H1 (cell line): ENCODE results near the gene LSM6. TPM values are rescaled to one million over a fixed set of nuclear protein-coding genes. Genes with fewer than 3 reads are reported as not detected.

Source experiments
- CEBPB ChIP-seq: IDR thresholded peaks from 2 replicates; pipeline ENCODE4 v1.6.1; 2012; ENCODE audit warnings: low read depth, low read length
- CHD7 ChIP-seq: fragments of 300-600 bp; sonication (generic); IDR thresholded peaks from 2 replicates; pipeline ENCODE4 v1.7.1; 2012; ENCODE audit warnings: low read length, moderate library complexity, mild to moderate bottlenecking, inconsistent platforms; ENCODE audit not compliant: insufficient replicate concordance
- CREB1 ChIP-seq: IDR thresholded peaks from 2 replicates; pipeline ENCODE4 v1.6.1; 2012; ENCODE audit warnings: inconsistent platforms
- EP300 ChIP-seq, 2 experiments: IDR thresholded peaks; 1 replicate in 1 of 2; 2 replicates in 1 of 2; pipeline ENCODE4 v1.6.1; 2011 to 2012; ENCODE audit warnings: low read depth in 2 of 2, low read length in 2 of 2, mild to moderate bottlenecking in 2 of 2, borderline replicate concordance in 1 of 2, inconsistent platforms in 1 of 2, moderate library complexity in 1 of 2
- EZH2 ChIP-seq: fragments of 200-600 bp; sonication (generic); IDR thresholded peaks from 2 replicates; pipeline ENCODE4 v1.7.1; 2012; ENCODE audit warnings: low read depth, mild to moderate bottlenecking, moderate library complexity, low read length, inconsistent platforms; ENCODE audit not compliant: severe bottlenecking
- HDAC2 ChIP-seq, 2 experiments: fragments of 300-600 bp in 1 of 2; sonication (generic) in 1 of 2; IDR thresholded peaks; 2 replicates each; pipeline ENCODE4 v1.6.1; 2011 to 2012; ENCODE audit warnings: low read depth in 2 of 2, low read length in 2 of 2, mild to moderate bottlenecking in 2 of 2, moderate library complexity in 2 of 2, borderline replicate concordance in 1 of 2, inconsistent platforms in 1 of 2
- JUN ChIP-seq: IDR thresholded peaks from 2 replicates; pipeline ENCODE4 v1.6.1; 2011; ENCODE audit warnings: low read depth, mild to moderate bottlenecking, improper control_type of control experiment, low read length
- polyA plus RNA-seq, 7 experiments: library from polyadenylated mRNA; depleted of rRNA in 3 of 7; stranded (reverse) in 5 of 7; unstranded in 2 of 7; fragments of >200 nt in 5 of 7; fragments of 200-250 nt in 2 of 7; gene quantifications; 1 replicate in 5 of 7; 2 replicates in 1 of 7; 4 replicates in 1 of 7; pipeline versions ENCODE4 v1.2.1 to v1.2.3, GENCODE V29; 2011 to 2013; ENCODE audit warnings: missing spikeins in 2 of 7, mixed read lengths in 2 of 7
- total RNA-seq: library from RNA; stranded (reverse); fragmentation: NEBNext Ultra II Directional; extraction: Animal tissue kit (Norgen Biotek cat#: 25700); gene quantifications from 2 replicates; pipeline ENCODE4 v1.2.1, GENCODE V29; 2021

LSM6 gene
- total and polyA plus RNA-seq, 2 of the 8 experiments (the other 6 are each of a cell fraction or from before 2014, with no cell fraction given) = 40.2 to 63.4 TPM

- TF ChIP-seq CHD7 (no peak), EZH2 (no peak), CREB1 (no peak), CEBPB (no peak), JUN (no peak), EP300 (IDR thresholded peaks at IDR 0.05; ENCODE audit: borderline replicate concordance in 1 of 2, low read depth in 2 of 2, low read length in 2 of 2) (no peak), HDAC2 (IDR thresholded peaks at IDR 0.05; ENCODE audit: borderline replicate concordance in 1 of 2, low read depth in 2 of 2, low read length in 2 of 2) (no peak)
Measured at GRCh38 chr4:146148021-146148420, 27.5 kb upstream of the LSM6 start (continued).
